Tibial artery (tissue), 4 donors: ENCODE data around the gene PIEZO2.

Source experiments
- DNase-seq, 2 donors: peaks; one replicate each; pipeline ENCODE4 v3.0.0-alpha.2; 2019
- H3K27ac ChIP-seq, 2 donors: fragments of 200-600 bp; sonication (generic) in 1 of 2; 1 replicate in 1 of 2; 2 replicates in 1 of 2; pipeline ENCODE4 v1.5.1; 2018 to 2019; ENCODE audit warnings: mild to moderate bottlenecking in 1 of 2
- H3K27me3 ChIP-seq, 2 donors: fragments of 200-600 bp; sonication (generic) in 1 of 2; one replicate each; pipeline versions ENCODE4 v1.5.1 to v1.6.0; 2016 to 2019
- H3K36me3 ChIP-seq, 3 donors: fragments of 200-600 bp; sonication (generic) in 2 of 3; one replicate each; pipeline ENCODE4 v1.5.1; 2016 to 2019; ENCODE audit warnings: mild to moderate bottlenecking in 2 of 3
- H3K4me1 ChIP-seq, 4 donors: fragments of 200-600 bp; sonication (generic) in 2 of 4; 1 replicate in 3 of 4; 2 replicates in 1 of 4; pipeline ENCODE4 v1.5.1; 2016 to 2019
- H3K4me3 ChIP-seq, 2 donors: fragments of 200-600 bp; sonication (generic) in 1 of 2; 1 replicate in 1 of 2; 2 replicates in 1 of 2; pipeline ENCODE4 v1.5.1; 2018 to 2019; ENCODE audit warnings: mild to moderate bottlenecking in 2 of 2
- H3K9me3 ChIP-seq, 3 donors: fragments of 200-600 bp; sonication (generic) in 1 of 3; one replicate each; pipeline ENCODE4 v1.5.1; 2016 to 2019
- CTCF ChIP-seq, 2 experiments: fragments of 200-600 bp in 1 of 2; fragments of 450-650 bp in 1 of 2; IDR thresholded peaks; one replicate each; pipeline ENCODE4 v1.5.1; 2017 to 2019; ENCODE audit warnings: antibody characterized with exemption in 2 of 2, mild to moderate bottlenecking in 1 of 2, moderate library complexity in 1 of 2
- intact Hi-C: fragments of 100-400 bp; cut with DNase I; formaldehyde crosslinking; loops from one replicate; pipeline ENCODE4 v1.15.0; 2023; ENCODE audit warnings: low total_unique reads

The PIEZO2 gene

DNA sequence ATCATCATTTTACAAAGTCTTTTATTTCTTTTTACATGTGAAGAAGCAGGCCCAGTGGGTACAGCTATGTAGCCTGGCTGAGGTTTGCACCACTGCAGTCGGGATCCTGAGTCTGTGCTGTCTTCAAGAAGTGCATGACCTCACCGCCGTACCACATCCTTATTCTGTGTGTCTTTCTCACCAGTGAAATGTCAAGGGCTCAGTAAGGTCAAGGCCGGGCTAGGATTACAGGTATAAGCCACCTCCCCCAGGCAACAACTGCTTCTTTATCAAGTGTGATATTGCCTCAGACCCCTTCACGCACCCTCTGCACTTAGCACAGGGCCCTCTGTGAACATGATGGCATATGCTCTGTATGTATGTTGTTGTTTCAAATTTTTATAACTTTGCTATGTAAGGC, 76.7 kb downstream of the PIEZO2 start:
- Histone ChIP-seq H3K9me3 (no peaks in the 10 kb centered on the region), H3K36me3 (no peaks in the 10 kb centered on the region), H3K4me3 (no peak overlapping the region), H3K27ac (no peak overlapping the region), H3K4me1 (no peaks in the 10 kb centered on the region), H3K27me3 (no peaks in the 10 kb centered on the region)
- no peak for DNase-seq
- no peak for TF ChIP-seq CTCF (IDR thresholded peaks at IDR 0.05)
- intact Hi-C loops, result no loop called here

GRCh38 chr18:11071300-11071699, 78.1 kb downstream of the PIEZO2 start:
- no peak for TF ChIP-seq CTCF (IDR thresholded peaks at IDR 0.05)
- Histone ChIP-seq H3K36me3 (no peaks in the 10 kb centered on the region), H3K9me3 (no peaks in the 10 kb centered on the region), H3K27me3 (no peaks in the 10 kb centered on the region), H3K27ac (no peak overlapping the region), H3K4me3 (no peak overlapping the region), H3K4me1 (no peaks in the 10 kb centered on the region)
- no peak for DNase-seq
- intact Hi-C loops, result no loop called here

DNA sequence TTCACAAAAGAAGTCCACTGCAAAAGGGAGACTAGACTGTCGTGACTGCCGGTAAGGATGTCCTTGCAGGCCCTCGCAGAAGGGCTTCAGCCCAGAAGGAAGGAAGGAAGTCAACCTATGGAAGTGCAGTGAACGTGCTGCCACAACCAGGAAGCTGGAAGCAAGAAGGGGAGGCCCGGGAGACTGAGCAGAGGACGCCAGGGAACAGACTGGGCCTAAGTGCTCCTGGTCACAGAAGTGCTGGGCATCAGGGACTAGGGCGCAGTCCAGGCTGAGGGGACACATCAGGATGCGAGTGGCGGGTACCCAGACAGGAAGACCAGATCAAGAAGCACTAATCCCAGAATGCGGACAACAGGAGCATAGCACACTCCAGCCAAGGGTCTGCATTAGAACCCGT, 78.8 kb downstream of the PIEZO2 start:
- Histone ChIP-seq H3K9me3 (no peaks in the 10 kb centered on the region), H3K4me3 (no peak overlapping the region), H3K36me3 (no peaks in the 10 kb centered on the region), H3K4me1 (no peaks in the 10 kb centered on the region), H3K27me3 (no peaks in the 10 kb centered on the region), H3K27ac (no peak overlapping the region)
- TF ChIP-seq CTCF (IDR thresholded peaks at IDR 0.05), result no peak
- no peak for DNase-seq
- intact Hi-C loops, result no loop called here

- no peaks in the 10 kb centered on the region for H3K27me3 ChIP-seq
Observed at GRCh38 chr18:11066038-11066437, 83.3 kb downstream of the PIEZO2 start.

DNA sequence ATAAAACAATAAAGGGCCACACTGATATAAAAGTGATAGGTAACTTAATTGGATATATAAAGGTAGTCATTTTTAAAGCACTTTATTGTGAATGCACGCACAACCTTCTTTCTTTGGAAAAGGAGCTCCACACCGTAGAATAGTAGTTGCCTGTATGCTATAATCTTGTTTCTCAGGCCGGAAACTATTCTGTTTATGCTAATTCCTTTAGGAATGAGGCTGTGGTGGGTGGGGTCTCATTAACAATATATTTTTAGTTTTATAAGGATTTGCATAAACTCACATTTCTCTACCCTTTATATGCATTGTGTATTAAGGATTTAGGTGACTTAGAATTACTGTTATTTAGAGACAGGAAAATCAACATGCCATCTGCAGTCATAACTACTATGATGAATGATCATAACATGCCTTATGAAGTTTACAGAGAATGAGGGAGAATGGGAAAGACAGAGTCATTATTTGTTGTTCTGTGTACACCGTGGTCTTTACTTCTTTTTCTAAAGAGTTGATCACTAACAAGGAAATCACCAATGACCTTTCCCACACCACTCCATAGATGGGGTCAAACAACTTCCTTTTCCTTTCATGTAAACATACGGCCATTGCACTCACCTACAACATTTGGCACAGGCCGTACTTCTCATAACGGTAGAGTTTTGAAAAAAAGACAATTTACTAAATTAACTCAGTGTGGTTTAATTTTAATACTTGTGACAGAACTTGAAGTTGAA, 84.5 kb downstream of the PIEZO2 start:
- Histone ChIP-seq H3K4me1 (no peaks in the 10 kb centered on the region), H3K27ac (no peak overlapping the region), H3K27me3 (no peaks in the 10 kb centered on the region), H3K9me3 (no peaks in the 10 kb centered on the region), H3K36me3 (no peaks in the 10 kb centered on the region), H3K4me3 (no peak overlapping the region)
- no peak for DNase-seq
- intact Hi-C loops, result no loop called here
- TF ChIP-seq CTCF (IDR thresholded peaks at IDR 0.05), result no peak

More at GRCh38 chr18:11066038-11066437, 83.3 kb downstream of the PIEZO2 start:
- no peak overlapping the region for H3K27ac ChIP-seq
- no peaks in the 10 kb centered on the region for H3K4me1 ChIP-seq
- DNase-seq, result no peak
- TF ChIP-seq CTCF (IDR thresholded peaks at IDR 0.05), result no peak
- no peak overlapping the region for H3K4me3 ChIP-seq
- intact Hi-C loops, result no loop called here
- H3K9me3 ChIP-seq, result no peaks in the 10 kb centered on the region
- no peaks in the 10 kb centered on the region for H3K36me3 ChIP-seq

DNA sequence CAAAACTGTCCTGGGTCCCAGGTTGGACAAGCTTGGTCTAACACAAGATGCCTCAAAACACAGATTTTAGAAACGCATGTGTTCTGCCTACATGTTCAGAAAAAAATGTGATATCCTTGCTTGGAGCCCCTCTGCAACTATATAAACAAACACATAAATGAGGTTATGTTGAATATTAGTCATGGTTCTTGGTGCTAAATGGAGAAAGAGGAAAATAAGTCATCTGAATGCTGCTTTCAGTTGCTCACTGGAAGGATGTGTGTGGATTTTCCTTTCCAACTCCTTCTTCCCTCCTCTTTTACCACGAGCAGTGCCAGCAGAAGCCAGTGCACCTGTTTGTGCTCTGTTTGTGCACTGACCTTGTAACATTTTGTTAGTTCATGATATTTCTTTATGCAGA, 85.3 kb downstream of the PIEZO2 start:
- DNase-seq, result no peak
- intact Hi-C loops, result no loop called here
- no peaks in the 10 kb centered on the region for H3K9me3 ChIP-seq
- H3K4me3 ChIP-seq, result no peak overlapping the region
- no peak overlapping the region for H3K27ac ChIP-seq
- H3K4me1 ChIP-seq, result no peaks in the 10 kb centered on the region
- H3K36me3 ChIP-seq, result no peaks in the 10 kb centered on the region
- no peak for TF ChIP-seq CTCF (IDR thresholded peaks at IDR 0.05)
- H3K27me3 ChIP-seq, result no peaks in the 10 kb centered on the region
